Measurements from ENCODE around the gene GPR45. TPM values are rescaled to one million over a fixed set of nuclear protein-coding genes. Genes with fewer than 3 reads are reported as not detected.

Gene GPR45
- total and polyA plus RNA-seq, 10 of the 15 experiments (the other 5 are each of a cell fraction or from before 2014, with no cell fraction given) = not detected

DNA sequence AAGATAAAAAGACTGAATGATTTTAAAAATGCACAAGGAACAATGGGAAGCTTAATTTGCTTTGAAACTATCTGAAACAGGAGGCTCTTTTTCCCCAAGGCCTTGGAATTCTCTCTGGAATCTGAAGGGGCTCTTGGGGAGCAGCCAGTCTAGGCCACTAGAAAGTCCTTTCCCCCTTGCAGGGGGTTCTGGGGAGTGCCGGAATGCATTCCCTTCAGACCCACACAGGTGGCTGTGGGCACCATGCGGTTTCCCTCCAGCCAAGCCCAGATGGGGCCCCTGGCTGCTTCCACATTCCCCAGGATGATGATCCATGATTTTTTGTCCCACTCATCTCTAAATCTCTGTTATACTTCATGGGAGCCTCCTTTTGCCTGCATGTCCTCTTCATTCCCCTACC is 10.7 kb downstream of the GPR45 start:
- H2AFZ ChIP-seq (ENCODE audit: control insufficient read depth, low read depth, low read length) = no peak overlapping the region
- no peaks in the 10 kb centered on the region for H4K20me1 ChIP-seq (ENCODE audit: control insufficient read depth, insufficient read depth)
- ChIA-PET POLR2A (no interaction called here), SMC1A (ENCODE audit: uncharacterized antibody, unreplicated experiment) (no interaction called here), CTCF (no interaction called here), RAD21 (ENCODE audit: unreplicated experiment) (no interaction called here)
- H3K79me2 ChIP-seq (ENCODE audit: control insufficient read depth, insufficient read depth, low read length) = no peaks in the 10 kb centered on the region
- no peak for FAIRE-seq
- H3K4me2 ChIP-seq (ENCODE audit: control insufficient read depth, insufficient read depth) = no peak overlapping the region
- H3K36me3 ChIP-seq (ENCODE audit: control insufficient read depth in 2 of 2, insufficient read depth in 2 of 2, low read length in 1 of 2) = no peaks in the 10 kb centered on the region
- no peak overlapping the region for H3K4me3 ChIP-seq
- no peak overlapping the region for H3K9ac ChIP-seq (ENCODE audit: control insufficient read depth, insufficient read depth, low read length)
- no peak for DNase-seq (ENCODE audit: low read depth, low spot score)
- intact Hi-C loops (cut with micrococcal nuclease; ENCODE audit: unreplicated experiment) (no loop called here), in situ Hi-C loops (cut with MboI) (no loop called here)
- 100% methylated on average over 2 of the region's 2 CpGs for WGBS (ENCODE audit: insufficient coverage, insufficient replicate concordance, low lambda C conversion rate, missing lambda C conversion rate)
- no peaks in the 10 kb centered on the region for H3K9me3 ChIP-seq (replicated peaks; ENCODE audit: control insufficient read depth, insufficient read depth, low read length)
- H3K4me1 ChIP-seq (ENCODE audit: control insufficient read depth, insufficient read depth, low read length) = no peaks in the 10 kb centered on the region
- no peaks in the 10 kb centered on the region for H3K27me3 ChIP-seq (replicated peaks in 1 of 2; ENCODE audit: control insufficient read depth in 2 of 2, insufficient read depth in 2 of 2, low read length in 1 of 2)
- BruUV-seq (replicated peaks) = no TSS peak
- no peak for ATAC-seq
- no peak overlapping the region for H3K27ac ChIP-seq (ENCODE audit: control insufficient read depth, insufficient read depth)
- TF ChIP-seq, protein P1, sequence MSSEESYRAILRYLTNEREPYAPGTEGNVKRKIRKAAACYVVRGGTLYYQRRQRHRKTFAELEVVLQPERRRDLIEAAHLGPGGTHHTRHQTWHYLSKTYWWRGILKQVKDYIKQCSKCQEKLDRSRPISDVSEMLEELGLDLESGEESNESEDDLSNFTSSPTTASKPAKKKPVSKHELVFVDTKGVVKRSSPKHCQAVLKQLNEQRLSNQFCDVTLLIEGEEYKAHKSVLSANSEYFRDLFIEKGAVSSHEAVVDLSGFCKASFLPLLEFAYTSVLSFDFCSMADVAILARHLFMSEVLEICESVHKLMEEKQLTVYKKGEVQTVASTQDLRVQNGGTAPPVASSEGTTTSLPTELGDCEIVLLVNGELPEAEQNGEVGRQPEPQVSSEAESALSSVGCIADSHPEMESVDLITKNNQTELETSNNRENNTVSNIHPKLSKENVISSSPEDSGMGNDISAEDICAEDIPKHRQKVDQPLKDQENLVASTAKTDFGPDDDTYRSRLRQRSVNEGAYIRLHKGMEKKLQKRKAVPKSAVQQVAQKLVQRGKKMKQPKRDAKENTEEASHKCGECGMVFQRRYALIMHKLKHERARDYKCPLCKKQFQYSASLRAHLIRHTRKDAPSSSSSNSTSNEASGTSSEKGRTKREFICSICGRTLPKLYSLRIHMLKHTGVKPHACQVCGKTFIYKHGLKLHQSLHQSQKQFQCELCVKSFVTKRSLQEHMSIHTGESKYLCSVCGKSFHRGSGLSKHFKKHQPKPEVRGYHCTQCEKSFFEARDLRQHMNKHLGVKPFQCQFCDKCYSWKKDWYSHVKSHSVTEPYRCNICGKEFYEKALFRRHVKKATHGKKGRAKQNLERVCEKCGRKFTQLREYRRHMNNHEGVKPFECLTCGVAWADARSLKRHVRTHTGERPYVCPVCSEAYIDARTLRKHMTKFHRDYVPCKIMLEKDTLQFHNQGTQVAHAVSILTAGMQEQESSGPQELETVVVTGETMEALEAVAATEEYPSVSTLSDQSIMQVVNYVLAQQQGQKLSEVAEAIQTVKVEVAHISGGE (CRISPR knock-in tag; IDR thresholded peaks at IDR 0.05) = no peak
- TF ChIP-seq SMAD5 (IDR thresholded peaks at IDR 0.05; ENCODE audit: low read depth) = no peak
- no peak for TF ChIP-seq STAT3 (IDR thresholded peaks at IDR 0.05; ENCODE audit: low read depth, low read length)
- TF ChIP-seq CBFB (IDR thresholded peaks at IDR 0.05; ENCODE audit: low read depth) = no peak
- TF ChIP-seq CHD4 (IDR thresholded peaks at IDR 0.05) = no peak
- TF ChIP-seq, protein P2, sequence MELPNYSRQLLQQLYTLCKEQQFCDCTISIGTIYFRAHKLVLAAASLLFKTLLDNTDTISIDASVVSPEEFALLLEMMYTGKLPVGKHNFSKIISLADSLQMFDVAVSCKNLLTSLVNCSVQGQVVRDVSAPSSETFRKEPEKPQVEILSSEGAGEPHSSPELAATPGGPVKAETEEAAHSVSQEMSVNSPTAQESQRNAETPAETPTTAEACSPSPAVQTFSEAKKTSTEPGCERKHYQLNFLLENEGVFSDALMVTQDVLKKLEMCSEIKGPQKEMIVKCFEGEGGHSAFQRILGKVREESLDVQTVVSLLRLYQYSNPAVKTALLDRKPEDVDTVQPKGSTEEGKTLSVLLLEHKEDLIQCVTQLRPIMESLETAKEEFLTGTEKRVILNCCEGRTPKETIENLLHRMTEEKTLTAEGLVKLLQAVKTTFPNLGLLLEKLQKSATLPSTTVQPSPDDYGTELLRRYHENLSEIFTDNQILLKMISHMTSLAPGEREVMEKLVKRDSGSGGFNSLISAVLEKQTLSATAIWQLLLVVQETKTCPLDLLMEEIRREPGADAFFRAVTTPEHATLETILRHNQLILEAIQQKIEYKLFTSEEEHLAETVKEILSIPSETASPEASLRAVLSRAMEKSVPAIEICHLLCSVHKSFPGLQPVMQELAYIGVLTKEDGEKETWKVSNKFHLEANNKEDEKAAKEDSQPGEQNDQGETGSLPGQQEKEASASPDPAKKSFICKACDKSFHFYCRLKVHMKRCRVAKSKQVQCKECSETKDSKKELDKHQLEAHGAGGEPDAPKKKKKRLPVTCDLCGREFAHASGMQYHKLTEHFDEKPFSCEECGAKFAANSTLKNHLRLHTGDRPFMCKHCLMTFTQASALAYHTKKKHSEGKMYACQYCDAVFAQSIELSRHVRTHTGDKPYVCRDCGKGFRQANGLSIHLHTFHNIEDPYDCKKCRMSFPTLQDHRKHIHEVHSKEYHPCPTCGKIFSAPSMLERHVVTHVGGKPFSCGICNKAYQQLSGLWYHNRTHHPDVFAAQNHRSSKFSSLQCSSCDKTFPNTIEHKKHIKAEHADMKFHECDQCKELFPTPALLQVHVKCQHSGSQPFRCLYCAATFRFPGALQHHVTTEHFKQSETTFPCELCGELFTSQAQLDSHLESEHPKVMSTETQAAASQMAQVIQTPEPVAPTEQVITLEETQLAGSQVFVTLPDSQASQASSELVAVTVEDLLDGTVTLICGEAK (IDR thresholded peaks at IDR 0.05; ENCODE audit: borderline replicate concordance) = no peak
- TF ChIP-seq RAD21 (IDR thresholded peaks at IDR 0.05; ENCODE audit: insufficient read depth, low read depth, low read length) = no peak
- TF ChIP-seq POLR2AphosphoS2 (IDR thresholded peaks at IDR 0.05; ENCODE audit: low read depth, low read length) = no peak
- TF ChIP-seq BRCA1 (IDR thresholded peaks at IDR 0.05; ENCODE audit: low read depth, low read length) = no peak
- TF ChIP-seq YY1 (IDR thresholded peaks at IDR 0.05; ENCODE audit: low read depth, low read length) = no peak
- no peak for TF ChIP-seq SUPT20H (IDR thresholded peaks at IDR 0.05; ENCODE audit: borderline replicate concordance, control insufficient read depth, low read depth, low read length)
- TF ChIP-seq SIX5 (IDR thresholded peaks at IDR 0.05; ENCODE audit: low read depth, low read length, severe bottlenecking) = no peak
- no peak for TF ChIP-seq ZNF217 (IDR thresholded peaks at IDR 0.05)
- TF ChIP-seq, protein P3, sequence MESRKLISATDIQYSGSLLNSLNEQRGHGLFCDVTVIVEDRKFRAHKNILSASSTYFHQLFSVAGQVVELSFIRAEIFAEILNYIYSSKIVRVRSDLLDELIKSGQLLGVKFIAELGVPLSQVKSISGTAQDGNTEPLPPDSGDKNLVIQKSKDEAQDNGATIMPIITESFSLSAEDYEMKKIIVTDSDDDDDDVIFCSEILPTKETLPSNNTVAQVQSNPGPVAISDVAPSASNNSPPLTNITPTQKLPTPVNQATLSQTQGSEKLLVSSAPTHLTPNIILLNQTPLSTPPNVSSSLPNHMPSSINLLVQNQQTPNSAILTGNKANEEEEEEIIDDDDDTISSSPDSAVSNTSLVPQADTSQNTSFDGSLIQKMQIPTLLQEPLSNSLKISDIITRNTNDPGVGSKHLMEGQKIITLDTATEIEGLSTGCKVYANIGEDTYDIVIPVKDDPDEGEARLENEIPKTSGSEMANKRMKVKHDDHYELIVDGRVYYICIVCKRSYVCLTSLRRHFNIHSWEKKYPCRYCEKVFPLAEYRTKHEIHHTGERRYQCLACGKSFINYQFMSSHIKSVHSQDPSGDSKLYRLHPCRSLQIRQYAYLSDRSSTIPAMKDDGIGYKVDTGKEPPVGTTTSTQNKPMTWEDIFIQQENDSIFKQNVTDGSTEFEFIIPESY (IDR thresholded peaks at IDR 0.05) = no peak
- no peak for TF ChIP-seq ZZZ3 (IDR thresholded peaks at IDR 0.05; ENCODE audit: control insufficient read depth, insufficient read length, low read depth)
- TF ChIP-seq KAT2A (conservative IDR thresholded peaks at IDR 0.05; ENCODE audit: control insufficient read depth, low read depth, low read length) = no peak
- TF ChIP-seq FOXM1 (IDR thresholded peaks at IDR 0.05; ENCODE audit: low read depth, low read length) = no peak
- no peak for TF ChIP-seq RB1 (IDR thresholded peaks at IDR 0.05; ENCODE audit: borderline replicate concordance)

All from GM12878 (cell line).